Measurements from ENCODE around the gene SCAF1.

SCAF1 gene

DNA sequence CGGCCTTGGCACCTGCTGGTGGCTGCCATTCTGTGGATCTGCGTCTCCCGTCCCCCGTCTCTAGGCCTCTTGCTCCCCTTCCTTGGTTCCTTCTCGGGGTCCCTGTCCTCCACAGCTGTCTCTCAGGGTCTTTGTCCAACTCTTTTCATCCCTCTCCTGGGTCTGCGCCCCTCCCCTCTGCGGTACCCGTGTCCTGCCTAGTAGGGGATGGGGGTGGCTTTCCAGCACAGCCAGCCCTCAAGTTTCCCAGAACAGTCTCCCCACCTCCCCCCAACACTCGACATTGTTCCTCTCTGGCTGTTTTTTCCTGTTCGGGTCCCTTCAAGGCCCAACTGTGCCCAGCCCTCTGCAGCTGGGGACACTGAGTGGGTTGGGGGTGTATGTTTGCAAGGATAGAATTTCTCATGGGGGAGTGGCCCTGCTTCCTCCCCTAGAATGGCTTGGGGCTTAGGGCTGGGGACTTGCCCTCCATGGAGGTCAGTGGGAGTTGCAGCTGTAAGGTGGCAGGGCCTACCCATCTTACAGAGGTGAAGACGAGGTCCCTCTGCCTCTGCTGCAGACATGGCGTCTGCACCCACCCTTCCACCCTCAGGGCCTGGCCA, 46.6 kb downstream of the SCAF1 start:
- DNase-seq = no peak

DNA sequence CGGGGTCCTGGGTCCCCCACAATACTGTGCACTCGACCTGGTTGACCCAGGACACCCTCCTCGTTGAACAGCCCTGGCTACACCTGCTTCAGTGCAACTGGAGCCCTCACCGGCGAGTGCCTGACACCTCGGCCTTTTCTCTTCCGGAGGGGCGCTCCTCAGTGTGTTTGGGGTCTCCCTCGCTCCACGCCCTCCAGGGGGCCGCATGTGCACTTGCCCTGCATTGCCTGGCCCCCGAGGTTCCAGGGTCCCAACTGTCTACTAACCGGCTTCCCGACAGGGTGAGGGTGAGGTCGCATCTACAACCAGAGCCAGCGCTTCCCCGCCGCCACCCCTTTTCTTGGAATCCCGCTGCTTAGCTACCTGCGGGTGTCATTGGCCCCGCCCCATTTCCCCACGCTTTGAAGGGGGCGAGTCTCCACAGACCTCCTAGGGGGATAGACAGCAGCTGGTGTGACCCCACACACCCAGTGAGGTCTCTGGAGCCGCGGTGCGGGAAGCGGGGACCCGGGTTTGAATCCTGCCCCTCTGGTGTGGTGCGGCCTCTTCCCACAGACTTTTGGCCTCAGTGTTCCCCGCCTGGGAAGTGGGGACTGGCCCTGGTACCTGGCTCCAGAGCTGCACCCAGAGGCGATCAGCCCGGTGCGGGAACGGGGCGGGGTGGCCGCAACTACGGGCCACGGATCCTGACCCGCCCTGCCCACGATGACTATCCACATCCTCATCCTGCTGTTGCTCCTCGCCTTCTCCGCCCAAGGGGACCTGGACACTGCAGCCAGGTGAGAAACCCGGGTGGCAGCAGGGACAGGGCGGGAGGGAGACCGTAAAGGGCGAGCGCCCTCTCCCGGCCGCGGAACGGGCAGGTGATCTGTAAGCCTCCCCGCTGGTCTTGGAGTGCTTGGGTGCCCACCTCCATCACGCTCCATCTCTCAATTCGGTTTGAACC, 47.4 kb downstream of the SCAF1 start, which contains the start of gene ADM5:
Gene ADM5 (plus strand): TSS at position 462 of the 946 bp plus-strand sequence. CDS start 244 bp downstream, at position 706.
- DNase-seq = peak; percentile 40

GRCh38 chr19:49690079-49690655, 48.2 kb downstream of the SCAF1 start:
- no peak for DNase-seq

DNA sequence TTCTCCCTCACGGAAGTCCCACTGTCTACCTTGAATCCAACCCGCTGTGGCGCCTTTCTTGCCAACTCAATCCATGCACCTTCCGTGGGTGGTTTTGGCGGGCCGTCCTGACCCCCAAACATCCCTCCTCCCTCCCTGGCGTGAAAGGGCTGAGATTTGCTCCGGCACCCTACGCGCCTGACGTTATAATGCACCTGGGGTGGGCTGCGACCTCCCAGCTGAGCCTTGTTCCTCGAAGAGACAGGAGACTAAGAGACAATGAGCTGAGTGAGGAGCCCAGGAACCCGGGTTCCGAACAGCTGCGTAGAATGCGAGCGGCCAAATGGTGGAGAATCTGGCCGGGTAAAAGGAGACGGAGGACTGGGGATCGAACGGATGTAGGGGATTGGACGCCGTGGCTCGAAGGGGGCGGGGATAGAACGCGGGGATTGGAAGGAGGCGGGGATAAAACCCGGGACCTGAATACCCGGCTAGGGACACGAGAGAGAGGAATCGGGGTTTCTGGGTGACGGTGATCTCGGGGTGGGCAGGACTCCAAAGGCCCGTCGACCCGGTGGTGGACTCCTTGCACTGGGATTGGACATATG, 48.7 kb downstream of the SCAF1 start, which contains the start of gene CPT1C:
Gene CPT1C (plus strand): TSS at position 461 of the 587 bp plus-strand sequence. CDS start 1,137 bp downstream, outside the sequence.
- DNase-seq = peak; percentile 93

DNA sequence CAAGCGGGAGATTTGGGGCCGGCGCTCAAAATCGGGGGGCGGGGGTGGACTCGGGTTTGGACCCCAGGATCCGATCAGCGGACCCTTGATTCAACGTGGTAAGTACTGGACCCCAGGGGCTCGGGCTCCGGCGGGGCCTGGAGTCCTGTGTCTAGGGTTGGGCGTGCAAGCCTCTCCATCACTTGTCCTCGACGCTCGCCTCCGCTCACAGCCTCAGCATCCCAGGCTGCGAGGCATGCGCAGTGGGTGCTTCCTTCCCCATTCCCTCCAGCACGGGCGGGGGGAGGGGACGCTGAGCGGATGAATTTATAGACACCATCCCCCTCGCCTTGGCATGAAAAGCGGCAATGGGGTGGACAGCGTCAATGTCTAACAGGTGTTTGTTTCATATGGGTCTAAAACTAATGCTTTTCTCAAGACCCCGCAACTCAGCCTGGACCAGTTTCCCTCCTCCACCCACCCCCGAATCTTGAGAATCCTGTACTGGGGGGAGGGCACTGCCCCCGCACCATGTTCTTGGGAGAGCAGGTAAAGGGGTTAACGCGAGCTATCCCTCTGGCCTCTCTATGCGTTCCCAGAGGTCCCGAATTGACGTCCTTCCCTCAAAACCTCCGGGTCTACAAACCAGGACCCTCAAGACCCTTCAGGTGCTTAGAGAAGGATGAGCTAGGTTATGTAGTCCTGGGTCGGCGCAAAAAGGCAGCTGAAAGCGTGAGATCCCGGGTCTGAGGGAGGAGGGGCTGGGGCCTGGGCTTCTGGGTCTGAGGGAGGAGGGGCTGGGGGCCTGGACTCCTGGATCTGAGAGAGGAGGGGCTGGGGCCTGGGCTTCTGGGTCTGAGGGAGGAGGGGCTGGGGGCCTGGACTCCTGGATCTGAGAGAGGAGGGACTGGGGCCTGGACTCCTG, 49.5 kb downstream of the SCAF1 start:
- DNase-seq = peak; percentile 55

DNA sequence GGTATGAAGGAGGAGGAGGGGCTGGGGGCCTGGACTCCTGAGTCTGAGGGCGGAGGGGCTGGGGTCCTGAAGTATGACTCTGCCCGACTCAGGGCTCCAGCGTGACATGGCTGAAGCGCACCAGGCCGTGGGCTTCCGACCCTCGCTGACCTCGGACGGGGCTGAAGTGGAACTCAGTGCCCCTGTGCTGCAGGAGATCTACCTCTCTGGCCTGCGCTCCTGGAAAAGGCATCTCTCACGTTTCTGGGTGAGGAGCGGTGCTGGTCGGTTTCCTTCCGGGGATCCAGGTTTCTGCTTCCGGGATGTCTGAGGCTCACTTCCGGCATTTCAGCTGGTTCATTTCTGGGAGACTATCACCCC, 50.1 kb downstream of the SCAF1 start:
- DNase-seq = no peak

DNA sequence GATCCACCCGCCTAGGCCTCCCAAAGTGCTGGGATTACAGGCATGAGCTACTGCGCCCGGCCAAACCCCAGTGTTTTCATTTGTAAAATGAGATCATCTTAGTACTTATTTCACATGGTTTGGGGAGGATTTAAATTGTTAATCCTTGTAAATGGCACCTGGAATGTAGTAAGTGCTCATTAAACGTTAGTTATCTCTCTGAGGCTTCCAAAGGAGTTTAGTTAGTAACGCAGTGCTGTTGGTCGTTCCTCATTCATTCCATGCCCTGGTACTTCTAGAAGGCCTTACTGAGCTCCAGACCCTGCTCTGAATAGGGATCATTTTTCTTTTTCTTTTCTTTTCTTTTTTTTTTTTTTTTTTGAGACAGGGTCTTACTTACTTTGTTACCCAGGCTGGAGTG, 54.1 kb downstream of the SCAF1 start:
- no peak for DNase-seq

GRCh38 chr19:49696865-49697264, 54.9 kb downstream of the SCAF1 start:
- DNase-seq = no peak

DNA sequence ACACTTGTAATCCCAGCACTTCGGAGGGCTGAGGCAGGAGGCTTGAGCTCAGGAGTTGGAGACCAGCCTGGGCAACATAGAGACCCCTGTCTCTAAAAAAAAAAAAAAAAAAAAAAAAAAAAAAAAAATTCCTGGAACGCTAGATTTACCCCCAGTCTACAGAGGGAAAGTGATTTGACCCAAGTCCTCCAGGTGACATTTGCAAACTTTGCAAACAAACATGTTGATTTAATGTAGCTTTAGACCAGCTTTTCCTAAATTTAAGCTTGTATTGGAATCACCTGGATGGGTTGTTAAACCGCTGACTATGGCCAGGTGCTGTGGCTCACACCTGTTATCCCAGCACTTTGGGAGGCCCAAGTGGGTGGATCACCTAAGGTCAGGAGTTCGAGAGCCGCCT, 57.4 kb downstream of the SCAF1 start:
- DNase-seq = no peak

GRCh38 chr19:49700563-49700962, 58.6 kb downstream of the SCAF1 start:
- no peak for DNase-seq

DNA sequence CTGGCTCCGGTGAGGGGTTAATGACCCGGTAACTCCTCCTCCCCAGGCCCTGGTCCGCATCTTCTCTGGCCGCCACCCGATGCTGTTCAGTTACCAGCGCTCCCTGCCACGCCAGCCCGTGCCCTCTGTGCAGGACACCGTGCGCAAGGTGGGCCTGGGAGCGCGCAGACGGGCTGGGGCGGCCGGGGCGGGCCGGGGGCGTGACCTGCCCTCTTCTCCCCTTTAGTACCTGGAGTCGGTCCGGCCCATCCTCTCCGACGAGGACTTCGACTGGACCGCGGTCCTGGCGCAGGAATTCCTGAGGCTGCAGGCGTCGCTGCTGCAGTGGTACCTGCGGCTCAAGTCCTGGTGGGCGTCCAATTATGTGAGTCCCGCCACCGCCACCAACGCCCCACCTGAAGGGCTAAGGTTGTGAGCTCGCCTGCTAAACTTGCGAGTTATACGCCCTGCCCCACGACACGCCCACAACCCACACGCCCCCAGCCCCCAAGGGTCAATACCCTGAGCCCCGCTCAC, 59.3 kb downstream of the SCAF1 start:
- no peak for DNase-seq

- DNase-seq = no peak
Observed at GRCh38 chr19:49704888-49705642, 63.1 kb downstream of the SCAF1 start.

- DNase-seq = no peak
Observed at GRCh38 chr19:49705919-49706318, 63.9 kb downstream of the SCAF1 start.

Measured in NCI-H2107 (cell line).